PC-9 (cell line): ENCODE results near the gene MBD4. TPM values are rescaled to one million over a fixed set of nuclear protein-coding genes. Genes with fewer than 3 reads are reported as not detected.

Experiments used
- BruUV-seq: library from RNA; stranded (reverse); fragments of 400-500 nt; replicated peaks from 2 replicates; lab custom pipeline; 2021; lab: Mats Ljungman, UMichigan
- CTCF ChIA-PET: fragments of 300-600 bp; sonication (Branson Sonifier 250); formaldehyde crosslinking; loops from one replicate; lab custom pipeline; 2022; ENCODE audit warnings: antibody characterized with exemption; lab: Charles Lee
- POLR2A ChIA-PET: fragments of 300-600 bp; sonication (Branson Sonifier 250); formaldehyde crosslinking; loops from one replicate; lab custom pipeline; 2022; ENCODE audit warnings: antibody characterized with exemption; ENCODE audit not compliant: unreplicated experiment; lab: Charles Lee
- DNase-seq, 2 experiments: peaks; one replicate each; pipeline versions ENCODE4 v3.0.0 to v3.0.0-alpha.2; 2015 to 2022; ENCODE audit warnings: mixed read lengths in 1 of 2
- H2AFZ ChIP-seq: fragments of 200-600 bp; sonication (generic); 2 replicates; pipeline ENCODE4 v1.8.1; 2017; ENCODE audit warnings: antibody characterized with exemption
- H3F3A ChIP-seq: fragments of 200-600 bp; sonication (generic); 2 replicates; pipeline ENCODE4 v1.8.1; 2017; ENCODE audit warnings: antibody characterized with exemption, mild to moderate bottlenecking, low read depth; ENCODE audit not compliant: insufficient read depth
- H3K27ac ChIP-seq: fragments of 200-600 bp; sonication (generic); 2 replicates; pipeline ENCODE4 v1.6.1; 2016; ENCODE audit warnings: mixed run types
- H3K27me3 ChIP-seq: fragments of 200-600 bp; sonication (generic); 2 replicates; pipeline ENCODE4 v1.6.1; 2016; ENCODE audit warnings: low read depth, mixed run types; ENCODE audit not compliant: insufficient read depth
- H3K36me3 ChIP-seq: fragments of 200-600 bp; sonication (generic); 2 replicates; pipeline ENCODE4 v1.6.1; 2016; ENCODE audit warnings: low read depth, mixed run types
- H3K4me1 ChIP-seq: fragments of 200-600 bp; sonication (generic); replicated peaks from 2 replicates; pipeline ENCODE4 v1.6.1; 2016; ENCODE audit warnings: mixed run types; ENCODE audit not compliant: insufficient read depth
- H3K4me2 ChIP-seq: fragments of 200-600 bp; sonication (generic); 2 replicates; pipeline ENCODE4 v1.6.1; 2017; ENCODE audit warnings: mixed run types
- H3K4me3 ChIP-seq: fragments of 200-600 bp; sonication (generic); 2 replicates; pipeline ENCODE4 v1.6.1; 2016; ENCODE audit warnings: mixed run types
- H3K79me2 ChIP-seq: fragments of 200-600 bp; sonication (generic); 2 replicates; pipeline ENCODE4 v1.6.1; 2017; ENCODE audit warnings: low read depth, mixed run types
- H3K9me2 ChIP-seq: fragments of 200-600 bp; sonication (generic); 2 replicates; pipeline ENCODE4 v1.8.1; 2017; ENCODE audit warnings: mild to moderate bottlenecking; ENCODE audit not compliant: insufficient read depth
- H3K9me3 ChIP-seq: fragments of 200-600 bp; sonication (generic); 2 replicates; pipeline ENCODE4 v1.8.1; 2016; ENCODE audit warnings: low read depth; ENCODE audit not compliant: insufficient read depth
- H4K20me1 ChIP-seq: fragments of 200-600 bp; sonication (generic); 2 replicates; pipeline ENCODE4 v1.8.1; 2017; ENCODE audit not compliant: insufficient read depth
- EZH2 ChIP-seq: fragments of 200-600 bp; sonication (generic); IDR thresholded peaks from 2 replicates; pipeline ENCODE4 v1.8.0; 2017; ENCODE audit warnings: antibody characterized with exemption, low read depth
- intact Hi-C: fragments of 100-400 bp; cut with micrococcal nuclease; formaldehyde crosslinking; loops from one replicate; pipeline ENCODE4 v1.10.0; 2022; ENCODE audit not compliant: unreplicated experiment
- total RNA-seq: library from RNA; stranded (reverse); gene quantifications from 2 replicates; pipeline ENCODE4 v1.2.3, GENCODE V29; 2021
- TF ChIP-seq, protein P1 (sequence below): fragments of 200-600 bp; sonication (generic); conservative IDR thresholded peaks from 2 replicates; pipeline ENCODE4 v1.6.1; 2017; ENCODE audit warnings: mixed run types, antibody characterized with exemption, mild to moderate bottlenecking, moderate library complexity

Gene MBD4
- total RNA-seq, 1 experiment from 2014 or later, result 48.6 TPM

DNA sequence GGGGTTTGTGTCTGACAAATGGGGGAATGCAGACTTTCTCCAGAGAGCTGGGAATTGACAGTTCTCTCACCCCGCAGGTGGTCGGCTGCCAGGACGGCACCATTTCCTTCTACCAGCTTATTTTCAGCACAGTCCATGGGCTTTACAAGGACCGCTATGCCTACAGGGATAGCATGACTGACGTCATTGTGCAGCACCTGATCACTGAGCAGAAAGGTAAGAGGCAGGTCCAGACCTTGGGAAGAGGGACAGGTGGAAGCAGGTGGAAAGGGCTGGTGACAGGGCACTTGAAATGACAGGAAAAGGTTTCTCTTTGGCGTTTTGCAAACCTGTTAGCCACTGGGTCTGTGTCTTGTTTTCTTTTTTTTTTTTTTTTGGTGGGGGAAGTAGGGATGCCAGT is 36.8 kb upstream of the MBD4 start:
- no TSS peak for BruUV-seq
- H2AFZ ChIP-seq, result no peak overlapping the region
- H3K9me2 ChIP-seq, result no peaks in the 10 kb centered on the region
- no peaks in the 10 kb centered on the region for H3K79me2 ChIP-seq
- H3K36me3 ChIP-seq, result no peaks in the 10 kb centered on the region; the same call in 1 of the 2 replicates
- no peak overlapping the region for H3K4me3 ChIP-seq
- H4K20me1 ChIP-seq, result no peaks in the 10 kb centered on the region
- H3K27me3 ChIP-seq, result no peaks in the 10 kb centered on the region
- H3K27ac ChIP-seq, result no peak overlapping the region
- intact Hi-C loops, result no loop called here
- H3F3A ChIP-seq, result no peaks in the 10 kb centered on the region
- DNase-seq, result no peak
- CTCF ChIA-PET, result interaction anchor here (0.5 kb wide), 1 partner anchor 81 kb away, joined by 3 read pairs; no protein-coding TSS in a partner anchor
- no peaks in the 10 kb centered on the region for H3K4me1 ChIP-seq
- no peaks in the 10 kb centered on the region for H3K9me3 ChIP-seq
- POLR2A ChIA-PET, result no interaction called here
- H3K4me2 ChIP-seq, result no peak overlapping the region
- no peak for TF ChIP-seq EZH2
- TF ChIP-seq, protein P1, sequence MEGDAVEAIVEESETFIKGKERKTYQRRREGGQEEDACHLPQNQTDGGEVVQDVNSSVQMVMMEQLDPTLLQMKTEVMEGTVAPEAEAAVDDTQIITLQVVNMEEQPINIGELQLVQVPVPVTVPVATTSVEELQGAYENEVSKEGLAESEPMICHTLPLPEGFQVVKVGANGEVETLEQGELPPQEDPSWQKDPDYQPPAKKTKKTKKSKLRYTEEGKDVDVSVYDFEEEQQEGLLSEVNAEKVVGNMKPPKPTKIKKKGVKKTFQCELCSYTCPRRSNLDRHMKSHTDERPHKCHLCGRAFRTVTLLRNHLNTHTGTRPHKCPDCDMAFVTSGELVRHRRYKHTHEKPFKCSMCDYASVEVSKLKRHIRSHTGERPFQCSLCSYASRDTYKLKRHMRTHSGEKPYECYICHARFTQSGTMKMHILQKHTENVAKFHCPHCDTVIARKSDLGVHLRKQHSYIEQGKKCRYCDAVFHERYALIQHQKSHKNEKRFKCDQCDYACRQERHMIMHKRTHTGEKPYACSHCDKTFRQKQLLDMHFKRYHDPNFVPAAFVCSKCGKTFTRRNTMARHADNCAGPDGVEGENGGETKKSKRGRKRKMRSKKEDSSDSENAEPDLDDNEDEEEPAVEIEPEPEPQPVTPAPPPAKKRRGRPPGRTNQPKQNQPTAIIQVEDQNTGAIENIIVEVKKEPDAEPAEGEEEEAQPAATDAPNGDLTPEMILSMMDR, result no peak

GRCh38 chr3:129475863-129476262 is 36.1 kb upstream of the MBD4 start:
- intact Hi-C loops, result no loop called here
- no peaks in the 10 kb centered on the region for H3K79me2 ChIP-seq
- H3F3A ChIP-seq, result no peaks in the 10 kb centered on the region
- no peaks in the 10 kb centered on the region for H3K9me3 ChIP-seq
- H3K4me3 ChIP-seq, result no peak overlapping the region
- CTCF ChIA-PET, result interaction anchor here (0.5 to 0.6 kb wide), 2 partner anchors 81 to 90 kb away, joined by 3 to 14 read pairs; no protein-coding TSS in a partner anchor
- H3K4me2 ChIP-seq, result no peak overlapping the region
- H3K9me2 ChIP-seq, result no peaks in the 10 kb centered on the region
- H4K20me1 ChIP-seq, result no peaks in the 10 kb centered on the region
- no TSS peak for BruUV-seq
- H3K27ac ChIP-seq, result no peak overlapping the region
- H3K4me1 ChIP-seq, result no peaks in the 10 kb centered on the region
- POLR2A ChIA-PET, result no interaction called here
- no peak for TF ChIP-seq EZH2
- TF ChIP-seq, protein P1, result no peak
- H3K36me3 ChIP-seq, result no peaks in the 10 kb centered on the region; the same call in 1 of the 2 replicates
- DNase-seq, result no peak
- no peaks in the 10 kb centered on the region for H3K27me3 ChIP-seq
- H2AFZ ChIP-seq, result no peak overlapping the region

DNA sequence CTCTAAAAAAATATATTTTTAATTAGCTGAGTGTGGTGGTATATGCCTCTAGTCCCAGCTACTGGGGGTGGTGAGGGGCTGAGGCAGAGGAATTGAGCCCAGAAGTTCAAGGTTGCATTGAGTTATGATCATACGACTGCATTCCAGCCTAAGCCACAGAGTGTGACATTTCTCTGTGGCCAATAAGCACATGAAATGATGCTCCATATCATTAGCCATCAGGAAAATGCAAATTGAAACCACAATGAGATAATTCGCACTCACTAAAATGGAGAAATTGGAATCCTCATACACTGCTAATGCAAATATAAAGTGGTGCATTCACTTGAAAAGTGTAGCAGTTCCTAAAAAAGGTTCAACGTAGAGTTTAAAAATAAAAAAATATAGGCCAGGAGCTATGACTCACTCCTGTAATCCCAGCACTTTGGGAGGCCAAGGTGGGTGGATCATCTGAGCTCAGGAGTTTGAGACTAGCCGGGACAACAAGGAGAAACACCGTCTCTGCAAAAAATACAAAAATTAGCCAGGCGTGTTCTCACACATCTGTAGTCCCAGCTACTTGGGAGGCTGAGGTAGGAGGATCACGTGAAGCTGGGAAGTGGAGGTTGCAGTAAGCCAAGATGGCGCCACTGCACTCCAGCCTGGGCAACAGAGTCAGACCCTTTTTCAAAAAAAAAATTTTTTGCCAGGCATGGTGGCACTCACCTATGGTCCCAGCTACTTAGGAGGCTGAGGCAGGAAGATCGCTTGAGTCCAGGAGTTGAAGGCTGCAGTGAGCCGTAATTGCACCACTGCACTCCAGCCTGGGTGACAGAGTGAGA is 35.4 kb upstream of the MBD4 start:
- Histone ChIP-seq H3K9me2 (no peaks in the 10 kb centered on the region), H3K36me3 (no peaks in the 10 kb centered on the region; the same call in 1 of the 2 replicates), H3K27me3 (no peaks in the 10 kb centered on the region), H3K79me2 (no peaks in the 10 kb centered on the region), H3K4me2 (no peak overlapping the region), H3K4me3 (no peak overlapping the region), H3F3A (no peaks in the 10 kb centered on the region), H3K4me1 (no peaks in the 10 kb centered on the region), H2AFZ (no peak overlapping the region), H3K27ac (no peak overlapping the region), H4K20me1 (no peaks in the 10 kb centered on the region), H3K9me3 (no peaks in the 10 kb centered on the region)
- ChIA-PET POLR2A (interaction anchor here (0.6 kb wide), 1 partner anchor 47 kb away, joined by 4 read pairs; the partner anchor contains the start of gene EFCAB12), CTCF (interaction anchor here (0.6 kb wide), 1 partner anchor 89 kb away, joined by 14 read pairs; no protein-coding TSS in a partner anchor)
- intact Hi-C loops, result no loop called here
- TF ChIP-seq EZH2, result no peak
- TF ChIP-seq, protein P1, result no peak
- DNase-seq, result no peak
- BruUV-seq, result no TSS peak
